GM19324 (cell line): ENCODE data around the gene NOD1.
"Not testable (repeated sequence)": the region's sequence is repeated elsewhere in the genome, so short reads cannot be mapped to it uniquely, and the experiment has no call there.

Experiments
- ATAC-seq: cut with Tn5 transposase; IDR thresholded peaks from one replicate; pipeline ENCODE4 v1.9.1; 2021; ENCODE audit warnings: mild to moderate bottlenecking, moderate library complexity; ENCODE audit not compliant: unreplicated experiment, low FRiP score

The NOD1 gene, protein sequence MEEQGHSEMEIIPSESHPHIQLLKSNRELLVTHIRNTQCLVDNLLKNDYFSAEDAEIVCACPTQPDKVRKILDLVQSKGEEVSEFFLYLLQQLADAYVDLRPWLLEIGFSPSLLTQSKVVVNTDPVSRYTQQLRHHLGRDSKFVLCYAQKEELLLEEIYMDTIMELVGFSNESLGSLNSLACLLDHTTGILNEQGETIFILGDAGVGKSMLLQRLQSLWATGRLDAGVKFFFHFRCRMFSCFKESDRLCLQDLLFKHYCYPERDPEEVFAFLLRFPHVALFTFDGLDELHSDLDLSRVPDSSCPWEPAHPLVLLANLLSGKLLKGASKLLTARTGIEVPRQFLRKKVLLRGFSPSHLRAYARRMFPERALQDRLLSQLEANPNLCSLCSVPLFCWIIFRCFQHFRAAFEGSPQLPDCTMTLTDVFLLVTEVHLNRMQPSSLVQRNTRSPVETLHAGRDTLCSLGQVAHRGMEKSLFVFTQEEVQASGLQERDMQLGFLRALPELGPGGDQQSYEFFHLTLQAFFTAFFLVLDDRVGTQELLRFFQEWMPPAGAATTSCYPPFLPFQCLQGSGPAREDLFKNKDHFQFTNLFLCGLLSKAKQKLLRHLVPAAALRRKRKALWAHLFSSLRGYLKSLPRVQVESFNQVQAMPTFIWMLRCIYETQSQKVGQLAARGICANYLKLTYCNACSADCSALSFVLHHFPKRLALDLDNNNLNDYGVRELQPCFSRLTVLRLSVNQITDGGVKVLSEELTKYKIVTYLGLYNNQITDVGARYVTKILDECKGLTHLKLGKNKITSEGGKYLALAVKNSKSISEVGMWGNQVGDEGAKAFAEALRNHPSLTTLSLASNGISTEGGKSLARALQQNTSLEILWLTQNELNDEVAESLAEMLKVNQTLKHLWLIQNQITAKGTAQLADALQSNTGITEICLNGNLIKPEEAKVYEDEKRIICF

GRCh38 chr7:30478349-30479201 lies at the start of gene NOD1:
Gene NOD1, minus strand, starts transcription at chr7:30478784. Its CDS starts 21,863 bp downstream, at chr7:30456921.
- peak; percentile 89 for ATAC-seq

GRCh38 chr7:30527297-30527696 lies 48.7 kb upstream of the NOD1 start:
- not testable (repeated sequence) for ATAC-seq

DNA sequence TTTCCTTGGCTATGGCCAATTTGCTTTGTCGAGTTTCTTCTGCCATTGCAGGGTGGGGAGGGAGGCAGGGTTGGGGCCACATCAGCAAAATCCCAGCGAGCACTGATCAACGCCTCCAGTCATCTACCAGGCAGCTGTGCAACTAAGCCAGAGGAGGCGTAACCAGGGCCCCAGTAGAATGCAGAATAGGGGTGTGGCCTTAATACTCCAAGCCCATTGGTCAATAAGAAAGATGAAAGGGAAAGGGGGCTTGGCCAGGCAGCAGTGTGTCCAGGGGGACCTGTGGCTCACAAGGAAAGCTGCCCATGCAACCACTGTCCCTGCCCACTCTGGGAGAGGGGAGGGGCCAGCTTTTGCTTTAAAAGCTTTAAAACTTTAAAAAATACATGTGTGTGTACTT lies 47.6 kb upstream of the NOD1 start:
- ATAC-seq, result no peak

DNA sequence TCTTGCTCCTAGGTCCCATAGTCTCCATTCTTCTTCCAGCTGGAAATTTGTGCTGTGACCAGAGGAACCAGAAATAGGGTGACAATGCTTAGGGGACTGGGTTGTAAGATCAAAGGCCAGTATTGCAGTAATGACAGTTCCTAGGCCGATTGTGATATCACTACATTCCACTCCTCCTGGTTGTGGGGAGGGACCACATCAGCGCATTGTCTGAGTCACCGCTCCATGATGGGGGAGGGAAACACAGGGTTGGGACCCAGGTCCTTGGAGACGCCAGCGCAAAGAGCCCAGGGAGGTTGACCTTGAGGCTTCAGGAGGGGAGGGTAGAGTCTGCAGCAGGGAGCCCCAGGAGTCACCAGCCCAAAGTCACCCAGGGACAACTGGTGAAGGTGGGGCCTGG lies 46.8 kb upstream of the NOD1 start:
- ATAC-seq, result no peak

DNA sequence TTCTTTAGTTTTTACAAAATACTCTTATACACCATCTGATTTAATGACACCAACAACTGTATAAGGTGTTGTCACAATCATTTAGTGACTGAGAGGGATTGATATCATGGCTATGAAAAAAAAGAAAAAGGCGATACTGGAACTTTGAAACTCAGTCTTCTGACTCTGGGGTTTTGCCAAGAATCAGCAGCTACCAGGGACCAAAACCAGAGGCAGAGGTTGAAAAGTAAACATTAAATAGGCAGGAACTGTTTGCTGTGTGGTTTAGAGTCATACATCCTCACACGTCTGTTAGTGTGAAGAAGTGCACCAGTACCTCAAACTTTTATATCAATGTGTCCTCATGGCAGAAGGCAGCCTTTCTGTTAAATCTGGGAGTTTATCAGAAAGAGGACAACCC lies 46.0 kb upstream of the NOD1 start:
- no peak for ATAC-seq

DNA sequence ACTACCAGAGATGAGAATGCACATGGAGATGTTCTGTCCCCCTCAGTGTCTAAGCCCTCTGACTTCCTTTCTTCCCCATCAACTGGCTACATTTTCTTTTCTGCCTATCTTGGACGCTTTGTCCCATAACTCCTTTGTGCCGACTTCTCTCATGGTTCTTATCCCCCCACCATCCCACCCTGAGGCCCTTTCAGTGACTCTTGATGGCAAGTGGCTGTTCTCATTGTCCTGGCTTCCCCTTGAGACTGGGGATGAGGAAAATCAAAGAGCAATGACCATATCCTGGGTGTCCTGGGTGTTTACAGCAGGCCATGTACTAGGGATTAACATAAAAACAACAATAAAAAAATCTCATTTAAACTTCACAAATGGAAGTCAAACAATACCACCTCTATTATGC lies 44.9 kb upstream of the NOD1 start:
- no peak for ATAC-seq

GRCh38 chr7:30522159-30522558 lies 43.6 kb upstream of the NOD1 start:
- no peak for ATAC-seq

- no peak for ATAC-seq
These were observed 42.9 kb upstream of the NOD1 start for GRCh38 chr7:30521532-30521931.

DNA sequence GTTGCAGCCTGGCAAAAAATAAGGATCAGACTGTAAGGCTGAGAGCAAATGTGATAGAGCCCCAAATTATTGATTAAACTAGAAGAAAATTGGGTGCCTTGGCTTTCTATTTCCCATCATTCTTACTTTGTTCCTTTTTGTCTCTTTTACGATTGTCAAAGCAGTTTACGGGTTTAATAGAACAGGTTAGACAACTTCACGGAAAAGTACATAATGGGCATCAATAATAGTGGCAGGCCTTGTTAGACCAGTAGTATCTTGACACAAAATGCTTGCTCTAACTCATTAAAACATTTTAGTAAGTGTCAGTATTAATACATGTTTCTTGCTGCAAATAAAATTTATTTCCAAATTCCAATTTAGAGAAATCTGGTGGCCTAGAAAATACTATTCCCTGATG lies 40.5 kb upstream of the NOD1 start:
- no peak for ATAC-seq

DNA sequence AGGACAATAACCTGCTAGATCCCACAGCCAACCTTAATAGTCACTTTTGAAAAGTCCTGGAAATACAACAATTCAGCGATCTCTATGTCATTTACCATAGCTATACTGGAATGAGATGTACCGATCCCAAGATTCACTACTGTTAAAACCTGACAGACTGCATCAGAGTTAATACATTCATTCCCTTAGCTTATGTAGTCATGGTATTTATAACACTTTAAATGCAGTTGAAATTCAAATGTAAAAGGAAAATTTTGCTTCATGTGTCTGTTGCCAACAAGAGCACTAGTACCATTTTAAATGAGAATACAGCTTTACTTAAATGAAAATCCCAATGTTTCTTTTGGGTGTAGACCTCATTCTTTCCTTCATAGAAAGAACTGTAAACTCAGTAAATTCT lies 37.2 kb upstream of the NOD1 start:
- ATAC-seq, result no peak

- ATAC-seq, result no peak
These were observed 36.2 kb upstream of the NOD1 start for GRCh38 chr7:30514776-30515175.

DNA sequence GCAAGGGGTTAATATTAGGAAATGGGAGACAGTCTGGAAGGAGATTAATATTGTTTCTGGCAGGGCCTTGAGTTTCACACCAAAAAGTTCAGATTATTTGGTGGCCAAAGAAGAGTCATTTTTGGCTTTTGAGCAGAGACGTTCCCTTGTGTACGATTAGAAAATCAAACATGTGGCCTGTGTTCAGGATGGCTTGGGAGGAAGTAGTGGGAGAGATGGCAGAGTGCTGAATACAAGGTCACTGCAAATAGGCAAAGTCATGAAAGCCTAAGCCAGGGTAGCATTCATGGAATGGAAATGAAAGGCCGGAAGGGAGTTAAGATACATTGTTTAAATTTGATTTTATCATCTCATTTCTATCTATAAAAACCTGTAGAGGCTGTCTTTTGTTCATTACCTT lies 35.6 kb upstream of the NOD1 start:
- ATAC-seq, result no peak

DNA sequence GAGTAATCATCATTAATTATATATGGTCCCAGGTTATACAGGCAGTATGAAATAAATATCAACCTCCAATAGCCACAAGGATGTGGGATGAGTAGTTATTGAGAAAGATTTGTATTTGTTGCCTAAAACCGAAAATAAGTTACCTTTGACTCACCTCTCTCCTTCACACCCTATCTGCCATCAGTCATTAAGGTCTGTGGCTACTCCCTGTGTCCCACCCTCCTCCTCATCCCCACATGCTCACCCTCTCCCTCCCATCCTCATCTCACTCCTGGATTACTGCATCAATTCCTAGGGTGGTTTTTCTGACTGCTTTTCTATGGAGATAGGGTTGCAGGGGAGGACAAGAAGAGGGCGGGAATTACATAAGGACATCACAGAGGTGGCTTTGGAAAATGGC lies 35.2 kb upstream of the NOD1 start:
- no peak for ATAC-seq

DNA sequence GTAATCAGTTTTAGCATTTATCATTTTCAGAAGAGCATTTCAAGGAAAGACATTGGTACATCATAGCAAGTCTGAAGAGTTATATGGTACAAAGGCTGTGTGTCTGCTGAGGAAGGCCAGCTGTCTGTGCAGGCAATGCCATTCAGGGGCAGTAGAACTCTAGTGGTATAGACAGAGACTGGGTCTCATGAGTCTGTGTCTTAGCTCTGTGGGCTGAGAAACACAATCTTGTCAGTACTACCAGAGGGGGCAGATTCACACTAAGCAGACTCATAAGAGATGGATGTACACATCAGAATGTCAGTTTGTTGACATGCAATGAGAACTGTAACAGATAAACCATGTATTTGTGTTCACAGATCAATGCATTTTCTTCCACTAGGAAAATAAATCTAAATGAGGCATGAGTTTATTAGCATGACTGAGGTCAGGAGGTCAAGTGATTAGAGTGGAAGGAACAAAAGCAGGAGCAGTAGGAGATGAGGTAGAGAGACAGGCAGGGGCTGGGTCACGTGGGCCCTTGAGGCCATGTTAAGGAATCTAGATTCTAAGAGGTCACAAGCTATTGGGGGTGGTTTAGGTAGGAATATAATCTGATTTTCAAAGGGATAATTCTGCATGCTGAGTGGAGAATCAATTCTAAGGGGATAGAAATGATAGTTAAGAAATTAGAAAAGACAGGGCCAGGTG lies 33.5 kb upstream of the NOD1 start:
- ATAC-seq, result no peak

GRCh38 chr7:30511494-30511893 lies 32.9 kb upstream of the NOD1 start:
- ATAC-seq, result no peak

- no peak for ATAC-seq
These were observed 31.8 kb upstream of the NOD1 start for GRCh38 chr7:30510124-30511075.

GRCh38 chr7:30509171-30509857 lies 30.7 kb upstream of the NOD1 start:
- ATAC-seq, result not testable (repeated sequence)

DNA sequence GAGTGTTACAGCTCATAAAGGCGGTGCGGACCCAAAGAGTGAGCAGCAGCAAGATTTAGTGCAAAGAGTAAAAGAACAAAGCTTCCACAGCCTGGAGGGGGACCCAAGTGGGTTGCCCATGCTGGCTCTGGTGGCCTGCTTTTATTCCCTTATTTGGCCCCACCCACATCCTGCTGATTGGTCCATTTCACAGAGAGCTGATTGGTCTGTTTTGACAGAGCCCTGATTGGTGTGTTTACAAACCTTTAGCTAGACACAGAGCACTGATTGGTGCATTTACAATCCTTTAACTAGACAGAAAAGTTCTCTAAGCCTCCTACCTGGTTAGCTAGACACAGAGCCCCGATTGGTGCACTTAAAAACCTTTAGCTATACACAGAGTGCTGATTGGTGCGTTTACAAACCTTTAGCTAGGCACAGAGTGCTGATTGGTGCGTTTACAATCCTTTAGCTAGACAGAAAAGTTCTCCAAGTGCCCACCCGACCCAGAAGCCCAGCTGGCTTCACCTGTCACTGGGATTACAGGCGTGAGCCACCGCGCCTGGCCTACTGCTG lies 28.8 kb upstream of the NOD1 start:
- not testable (repeated sequence) for ATAC-seq
